SK-N-SH treated with all-trans-retinoic acid at 6 μM for 48 hours (cell line): Measurements from ENCODE around the gene WDFY2.

Experiments
- ISL1 ChIP-seq: fragments of 250-450 bp; sonication (Bioruptor Pico); IDR thresholded peaks from 2 replicates; pipeline ENCODE4 v2.1.2; 2022; ENCODE audit warnings: mild to moderate bottlenecking, moderate library complexity
- OSR1 ChIP-seq: fragments of 250-450 bp; sonication (Bioruptor Pico); IDR thresholded peaks from 2 replicates; pipeline ENCODE4 v1.8.0; 2022; ENCODE audit warnings: moderate library complexity, mild to moderate bottlenecking, inconsistent platforms
- PPARA ChIP-seq: fragments of 250-450 bp; sonication (Bioruptor Pico); IDR thresholded peaks from 2 replicates; pipeline ENCODE4 v1.5.0; 2020; ENCODE audit warnings: mild to moderate bottlenecking, borderline replicate concordance
- ZFP30 ChIP-seq: fragments of 450-650 bp; formaldehyde crosslinking; IDR thresholded peaks from 2 replicates; pipeline ENCODE4 v1.5.0; 2022; ENCODE audit warnings: mild to moderate bottlenecking, moderate library complexity
- TF ChIP-seq, protein P1 (sequence below): fragments of 250-450 bp; sonication (Bioruptor Pico); IDR thresholded peaks from 2 replicates; pipeline ENCODE4 v1.5.1; 2020; ENCODE audit warnings: low read depth, mild to moderate bottlenecking, moderate library complexity
- TF ChIP-seq, protein P2 (sequence below): fragments of 250-450 bp; sonication (Bioruptor Pico); IDR thresholded peaks from 2 replicates; pipeline ENCODE4 v1.8.0; 2020; ENCODE audit warnings: mild to moderate bottlenecking, moderate library complexity, borderline replicate concordance

DNA sequence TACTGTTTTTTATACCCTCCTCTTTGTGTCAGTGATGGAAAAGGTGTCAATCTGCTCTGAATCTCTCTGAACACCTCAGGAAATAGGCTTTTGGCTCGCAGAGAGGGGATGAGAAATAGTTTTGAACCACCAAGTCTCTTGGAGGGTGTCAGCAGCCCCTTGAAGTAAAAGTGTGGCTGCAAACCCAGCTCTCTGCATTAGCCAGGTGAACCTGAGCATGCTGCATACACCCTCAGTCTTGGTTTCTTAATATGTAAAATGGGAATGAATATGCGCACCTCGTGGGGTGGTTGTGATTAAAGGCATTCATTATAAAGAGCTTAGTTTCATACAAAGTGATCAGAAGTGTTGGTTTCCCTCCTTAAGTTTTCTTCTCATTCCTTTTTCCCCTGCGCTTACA is 221.1 kb downstream of the WDFY2 start:
- TF ChIP-seq, protein P1, sequence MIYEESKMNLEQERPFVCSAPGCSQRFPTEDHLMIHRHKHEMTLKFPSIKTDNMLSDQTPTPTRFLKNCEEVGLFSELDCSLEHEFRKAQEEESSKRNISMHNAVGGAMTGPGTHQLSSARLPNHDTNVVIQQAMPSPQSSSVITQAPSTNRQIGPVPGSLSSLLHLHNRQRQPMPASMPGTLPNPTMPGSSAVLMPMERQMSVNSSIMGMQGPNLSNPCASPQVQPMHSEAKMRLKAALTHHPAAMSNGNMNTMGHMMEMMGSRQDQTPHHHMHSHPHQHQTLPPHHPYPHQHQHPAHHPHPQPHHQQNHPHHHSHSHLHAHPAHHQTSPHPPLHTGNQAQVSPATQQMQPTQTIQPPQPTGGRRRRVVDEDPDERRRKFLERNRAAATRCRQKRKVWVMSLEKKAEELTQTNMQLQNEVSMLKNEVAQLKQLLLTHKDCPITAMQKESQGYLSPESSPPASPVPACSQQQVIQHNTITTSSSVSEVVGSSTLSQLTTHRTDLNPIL (CRISPR knock-in tag) = no peak
- no peak for TF ChIP-seq ISL1 (CRISPR knock-in tag)
- TF ChIP-seq, protein P2, sequence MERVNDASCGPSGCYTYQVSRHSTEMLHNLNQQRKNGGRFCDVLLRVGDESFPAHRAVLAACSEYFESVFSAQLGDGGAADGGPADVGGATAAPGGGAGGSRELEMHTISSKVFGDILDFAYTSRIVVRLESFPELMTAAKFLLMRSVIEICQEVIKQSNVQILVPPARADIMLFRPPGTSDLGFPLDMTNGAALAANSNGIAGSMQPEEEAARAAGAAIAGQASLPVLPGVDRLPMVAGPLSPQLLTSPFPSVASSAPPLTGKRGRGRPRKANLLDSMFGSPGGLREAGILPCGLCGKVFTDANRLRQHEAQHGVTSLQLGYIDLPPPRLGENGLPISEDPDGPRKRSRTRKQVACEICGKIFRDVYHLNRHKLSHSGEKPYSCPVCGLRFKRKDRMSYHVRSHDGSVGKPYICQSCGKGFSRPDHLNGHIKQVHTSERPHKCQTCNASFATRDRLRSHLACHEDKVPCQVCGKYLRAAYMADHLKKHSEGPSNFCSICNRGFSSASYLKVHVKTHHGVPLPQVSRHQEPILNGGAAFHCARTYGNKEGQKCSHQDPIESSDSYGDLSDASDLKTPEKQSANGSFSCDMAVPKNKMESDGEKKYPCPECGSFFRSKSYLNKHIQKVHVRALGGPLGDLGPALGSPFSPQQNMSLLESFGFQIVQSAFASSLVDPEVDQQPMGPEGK (CRISPR knock-in tag) = no peak
- no peak for TF ChIP-seq OSR1 (CRISPR knock-in tag)
- no peak for TF ChIP-seq ZFP30
- TF ChIP-seq PPARA (CRISPR knock-in tag) = no peak
